ENCODE results near the gene BPIFB3. TPM values are rescaled to one million over a fixed set of nuclear protein-coding genes. Genes with fewer than 3 reads are reported as not detected.
A peak's percentile ranks its signal among the peaks of the same experiment; 100 is the strongest.

Gene BPIFB3
- total RNA-seq, 2 donors from 2014 or later: not detected

GRCh38 chr20:33071198-33071597 lies 17.5 kb downstream of the BPIFB3 start:
- Mint-ChIP-seq H3K27me3 (peaks cover 7 to 12% of the 10 kb centered on the region in 2 donors), H3K27ac (no peak overlapping the region), H3K9me3 (no peaks in the 10 kb centered on the region), H3K36me3 (no peaks in the 10 kb centered on the region), H3K4me1 (ENCODE audit: low read depth in 2 of 2) (no peaks in the 10 kb centered on the region), H3K4me3 (no peak overlapping the region)
- no peak for DNase-seq (ENCODE audit: low spot score)
- no peak for ATAC-seq

DNA sequence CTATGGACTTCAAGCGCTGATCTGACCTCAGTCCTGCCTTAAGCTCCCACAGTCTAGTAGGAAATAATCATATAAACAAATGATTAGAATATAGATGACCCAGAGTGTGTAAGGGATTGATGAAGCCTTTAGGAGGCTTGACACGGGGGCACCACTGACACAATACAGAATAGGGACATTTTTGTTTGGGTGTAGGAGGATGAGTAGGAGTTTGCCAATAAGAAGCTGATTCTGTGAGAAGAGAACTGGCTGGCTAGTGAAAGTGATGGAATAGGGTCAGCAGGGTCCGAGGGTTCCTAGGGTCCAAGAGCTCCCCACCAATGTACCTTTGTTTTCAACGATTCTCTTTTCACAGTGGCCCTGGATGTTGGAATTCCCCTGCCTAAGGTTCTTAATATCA lies 18.7 kb downstream of the BPIFB3 start:
- Mint-ChIP-seq H3K4me3 (no peak overlapping the region), H3K4me1 (ENCODE audit: low read depth in 2 of 2) (no peaks in the 10 kb centered on the region), H3K9me3 (no peaks in the 10 kb centered on the region), H3K36me3 (no peaks in the 10 kb centered on the region), H3K27me3 (peaks cover 7 to 12% of the 10 kb centered on the region in 2 donors), H3K27ac (no peak overlapping the region)
- no peak for ATAC-seq
- DNase-seq (ENCODE audit: low spot score): no peak

GRCh38 chr20:33072813-33073212 lies 19.1 kb downstream of the BPIFB3 start:
- Mint-ChIP-seq H3K27me3 (peaks cover 7 to 12% of the 10 kb centered on the region in 2 donors), H3K36me3 (no peaks in the 10 kb centered on the region), H3K4me1 (ENCODE audit: low read depth in 2 of 2) (no peaks in the 10 kb centered on the region), H3K4me3 (no peak overlapping the region), H3K27ac (no peak overlapping the region), H3K9me3 (no peaks in the 10 kb centered on the region)
- ATAC-seq (no peak), DNase-seq (ENCODE audit: low spot score) (no peak)

GRCh38 chr20:33074675-33075074 lies 21.0 kb downstream of the BPIFB3 start:
- peaks cover 7 to 12% of the 10 kb centered on the region in 2 donors for H3K27me3 Mint-ChIP-seq
- no peak overlapping the region for H3K4me3 Mint-ChIP-seq
- no peaks in the 10 kb centered on the region for H3K36me3 Mint-ChIP-seq
- H3K9me3 Mint-ChIP-seq: no peaks in the 10 kb centered on the region
- no peak for DNase-seq (ENCODE audit: low spot score)
- ATAC-seq: no peak
- H3K4me1 Mint-ChIP-seq (ENCODE audit: low read depth in 2 of 2): no peaks in the 10 kb centered on the region
- H3K27ac Mint-ChIP-seq: no peak overlapping the region

GRCh38 chr20:33075281-33075680 lies 21.6 kb downstream of the BPIFB3 start:
- no peak for ATAC-seq
- Mint-ChIP-seq H3K36me3 (no peaks in the 10 kb centered on the region), H3K27me3 (peaks cover 7 to 13% of the 10 kb centered on the region in 2 donors), H3K4me3 (no peak overlapping the region), H3K9me3 (no peaks in the 10 kb centered on the region), H3K4me1 (ENCODE audit: low read depth in 2 of 2) (no peaks in the 10 kb centered on the region), H3K27ac (no peak overlapping the region)
- DNase-seq (ENCODE audit: low spot score): no peak

DNA sequence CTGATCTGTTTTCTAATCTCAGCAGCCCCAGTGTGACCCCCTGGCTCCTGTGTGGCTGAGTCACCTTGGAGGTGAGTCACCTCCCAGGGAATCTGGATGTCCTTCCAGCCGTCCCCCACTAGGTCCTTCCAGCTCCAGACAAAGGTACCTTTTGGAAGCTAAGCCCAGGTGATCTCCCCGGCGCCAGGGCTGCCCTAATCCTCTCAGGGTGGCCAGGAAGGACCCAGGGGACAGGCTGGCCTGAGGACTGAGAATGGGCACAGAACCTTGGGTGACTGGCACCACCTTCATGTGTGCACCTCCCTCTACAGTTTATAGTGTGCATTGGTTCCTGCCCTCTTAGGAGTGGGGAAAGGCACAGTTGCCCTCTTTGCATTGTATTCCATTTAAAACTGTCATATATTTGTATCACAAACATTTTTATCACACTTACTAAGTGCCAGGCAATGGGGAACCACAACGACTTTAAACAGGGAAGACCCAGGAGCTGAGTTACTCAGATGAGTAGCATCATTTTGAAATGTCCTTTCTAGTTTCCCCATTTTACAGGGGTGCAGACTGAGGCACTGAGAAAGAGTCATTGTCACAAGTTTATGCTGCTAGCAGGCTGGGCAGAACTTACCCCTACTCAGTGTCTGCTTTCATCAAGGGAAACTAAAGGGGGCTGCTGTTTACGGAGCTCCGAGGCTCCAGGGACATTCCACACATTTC lies 23.1 kb downstream of the BPIFB3 start:
- no peak for ATAC-seq
- H3K9me3 Mint-ChIP-seq: no peaks in the 10 kb centered on the region
- H3K4me1 Mint-ChIP-seq (ENCODE audit: low read depth in 2 of 2): no peaks in the 10 kb centered on the region
- H3K4me3 Mint-ChIP-seq: no peak overlapping the region
- H3K27me3 Mint-ChIP-seq: peaks cover 11 to 22% of the 10 kb centered on the region in 2 donors
- no peak overlapping the region for H3K27ac Mint-ChIP-seq
- DNase-seq (ENCODE audit: low spot score): no peak
- H3K36me3 Mint-ChIP-seq: no peaks in the 10 kb centered on the region

GRCh38 chr20:33079259-33079658 lies 25.6 kb downstream of the BPIFB3 start, which contains the start of gene BPIFB4:
BPIFB4 (plus strand) TSS chr20:33079643; CDS start chr20:33081527, 1,884 bp downstream.
- ATAC-seq: no peak
- H3K9me3 Mint-ChIP-seq: no peaks in the 10 kb centered on the region
- H3K4me3 Mint-ChIP-seq: no peak within 1 kb of the TSS
- H3K4me1 Mint-ChIP-seq (ENCODE audit: low read depth in 2 of 2): no peaks in the 10 kb centered on the region
- H3K36me3 Mint-ChIP-seq: no peaks in the 10 kb centered on the region
- peaks cover 11 to 22% of the 10 kb centered on the region in 2 donors for H3K27me3 Mint-ChIP-seq
- no peak for DNase-seq (ENCODE audit: low spot score)
- no peak within 1 kb of the TSS for H3K27ac Mint-ChIP-seq

GRCh38 chr20:33081411-33082154 lies 27.9 kb downstream of the BPIFB3 start:
- no peaks in the 10 kb centered on the region for H3K4me1 Mint-ChIP-seq (ENCODE audit: low read depth in 2 of 2)
- ATAC-seq (no peak), DNase-seq (ENCODE audit: low spot score) (no peak)
- no peak overlapping the region for H3K27ac Mint-ChIP-seq
- H3K27me3 Mint-ChIP-seq: peaks cover 6 to 10% of the 10 kb centered on the region in 2 donors
- H3K36me3 Mint-ChIP-seq: no peaks in the 10 kb centered on the region
- H3K9me3 Mint-ChIP-seq: no peaks in the 10 kb centered on the region
- no peak overlapping the region for H3K4me3 Mint-ChIP-seq

DNA sequence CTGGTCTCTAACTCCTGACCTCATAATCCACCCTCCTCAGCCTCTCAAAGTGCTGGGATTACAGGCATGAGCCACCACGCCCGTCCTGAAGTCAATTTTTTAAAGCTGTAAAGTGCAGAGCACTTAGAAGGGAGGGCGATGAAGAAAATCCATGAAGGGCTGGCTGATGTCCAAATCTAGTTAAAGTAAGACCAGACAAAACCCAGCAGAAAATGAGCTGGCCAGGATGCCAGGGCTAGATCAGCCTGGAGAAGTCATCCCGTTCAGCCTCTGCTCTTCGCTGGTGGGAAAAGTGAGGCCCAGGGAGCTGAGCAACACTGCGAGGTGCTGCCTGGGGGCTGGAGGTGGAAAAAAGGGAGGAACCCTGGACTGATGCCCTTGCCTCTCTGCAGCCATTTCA lies 28.8 kb downstream of the BPIFB3 start:
- Mint-ChIP-seq H3K36me3 (no peaks in the 10 kb centered on the region), H3K27ac (no peak overlapping the region), H3K4me3 (no peak overlapping the region), H3K27me3 (peaks cover 6 to 10% of the 10 kb centered on the region in 2 donors), H3K9me3 (no peaks in the 10 kb centered on the region), H3K4me1 (ENCODE audit: low read depth in 2 of 2) (no peaks in the 10 kb centered on the region)
- DNase-seq (ENCODE audit: low spot score) (no peak), ATAC-seq (no peak)

- Mint-ChIP-seq H3K9me3 (no peaks in the 10 kb centered on the region), H3K4me1 (ENCODE audit: low read depth in 2 of 2) (no peaks in the 10 kb centered on the region), H3K4me3 (no peak overlapping the region), H3K27ac (no peak overlapping the region), H3K36me3 (no peaks in the 10 kb centered on the region), H3K27me3 (peaks cover 8 to 10% of the 10 kb centered on the region in 2 donors)
- DNase-seq (ENCODE audit: low spot score): no peak
- no peak for ATAC-seq
Observed at GRCh38 chr20:33083544-33084340, 30.0 kb downstream of the BPIFB3 start.

DNA sequence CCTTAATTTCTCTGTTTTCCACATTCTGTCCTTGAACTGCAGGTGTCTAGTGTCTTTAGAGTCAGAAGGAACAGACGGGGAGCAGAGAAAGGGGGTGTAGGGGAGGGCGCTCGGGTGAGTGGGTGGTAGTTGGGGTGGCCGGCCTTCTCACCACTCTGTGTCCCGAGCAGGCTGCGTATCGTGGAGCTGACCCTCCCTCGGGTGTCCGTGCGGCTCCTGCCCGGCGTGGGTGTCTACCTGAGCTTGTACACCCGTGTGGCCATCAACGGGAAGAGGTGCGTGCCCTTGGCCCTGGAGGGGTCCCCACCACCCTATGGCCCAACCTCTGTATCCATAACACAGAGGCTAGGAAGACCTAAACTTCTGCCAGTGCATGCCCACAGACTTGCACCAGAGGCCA lies 31.0 kb downstream of the BPIFB3 start:
- H3K9me3 Mint-ChIP-seq: no peaks in the 10 kb centered on the region
- peaks cover 8 to 10% of the 10 kb centered on the region in 2 donors for H3K27me3 Mint-ChIP-seq
- ATAC-seq (no peak), DNase-seq (ENCODE audit: low spot score) (no peak)
- H3K27ac Mint-ChIP-seq: no peak overlapping the region
- no peak overlapping the region for H3K4me3 Mint-ChIP-seq
- no peaks in the 10 kb centered on the region for H3K36me3 Mint-ChIP-seq
- no peaks in the 10 kb centered on the region for H3K4me1 Mint-ChIP-seq (ENCODE audit: low read depth in 2 of 2)

DNA sequence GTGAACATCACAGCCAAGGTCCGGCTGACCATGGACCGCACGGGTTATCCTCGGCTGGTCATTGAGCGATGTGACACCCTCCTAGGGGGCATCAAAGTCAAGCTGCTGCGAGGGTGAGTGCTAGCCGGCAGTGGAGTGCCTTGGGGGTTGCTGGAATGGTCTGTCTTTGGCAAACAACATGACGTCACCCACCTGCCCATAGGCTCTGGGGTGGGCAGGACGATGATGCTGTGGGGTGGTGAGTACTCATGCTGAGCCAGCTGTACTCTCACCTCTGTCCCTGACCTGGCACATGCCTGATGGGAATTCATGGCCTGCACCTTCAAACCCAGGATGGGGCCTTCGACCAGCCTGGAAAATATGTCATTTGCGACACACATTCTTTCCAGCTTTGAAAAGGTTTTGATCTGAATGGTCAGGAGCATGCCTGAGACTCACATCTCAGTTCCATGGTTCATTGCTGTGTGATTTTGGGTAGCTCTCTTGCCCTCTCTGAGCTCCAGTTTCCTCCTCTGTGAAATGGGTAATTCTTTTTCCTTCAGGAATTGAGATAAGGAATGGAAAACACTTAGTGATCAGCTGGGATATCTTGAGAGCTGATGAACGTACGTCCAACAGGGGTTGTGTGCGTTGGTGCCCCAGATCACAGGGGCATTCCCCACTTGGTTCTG lies 32.5 kb downstream of the BPIFB3 start:
- ATAC-seq (peak in 1 of 2 donors; percentile 32), DNase-seq (ENCODE audit: low spot score) (no peak)
- Mint-ChIP-seq H3K27me3 (peaks cover 0 to 2% of the 10 kb centered on the region in 2 donors), H3K4me1 (ENCODE audit: low read depth in 2 of 2) (no peaks in the 10 kb centered on the region), H3K4me3 (no peak overlapping the region), H3K9me3 (no peaks in the 10 kb centered on the region), H3K27ac (no peak overlapping the region), H3K36me3 (no peaks in the 10 kb centered on the region)

DNA sequence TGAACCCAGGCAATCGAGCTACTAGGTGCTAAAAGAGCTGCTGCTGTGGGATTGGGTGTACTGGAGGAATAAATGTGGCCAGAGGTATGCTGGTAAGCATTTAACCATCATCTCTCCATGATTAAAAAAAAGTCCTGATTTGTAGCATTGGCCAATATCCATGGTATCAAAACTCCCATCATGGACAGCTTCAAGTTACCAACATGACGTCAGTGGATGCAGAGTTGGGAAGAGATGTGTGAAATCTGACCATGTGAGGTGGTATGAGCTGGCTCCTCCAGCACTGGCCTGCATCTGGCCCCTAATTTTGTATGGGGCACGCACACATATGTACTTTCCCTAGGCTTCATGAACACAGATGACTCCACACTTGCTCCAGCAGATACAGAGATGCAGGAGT lies 37.4 kb downstream of the BPIFB3 start:
- Mint-ChIP-seq H3K9me3 (no peaks in the 10 kb centered on the region), H3K4me1 (ENCODE audit: low read depth in 2 of 2) (no peaks in the 10 kb centered on the region), H3K36me3 (no peaks in the 10 kb centered on the region), H3K27ac (no peak overlapping the region), H3K4me3 (no peak overlapping the region), H3K27me3 (peaks cover 0 to 2% of the 10 kb centered on the region in 2 donors)
- ATAC-seq (no peak), DNase-seq (ENCODE audit: low spot score) (no peak)
